GM19324 (cell line): ENCODE measurements around the gene ALKBH2.
"Not testable (repeated sequence)": the region's sequence is repeated elsewhere in the genome, so short reads cannot be mapped to it uniquely, and the experiment has no call there.

ENCODE experiments used
- ATAC-seq: cut with Tn5 transposase; IDR thresholded peaks from one replicate; pipeline ENCODE4 v1.9.1; 2021; ENCODE audit warnings: mild to moderate bottlenecking, moderate library complexity; ENCODE audit not compliant: unreplicated experiment, low FRiP score

Gene ALKBH2

GRCh38 chr12:109074866-109075265, 18.4 kb downstream of the ALKBH2 start:
- ATAC-seq, result no peak

- ATAC-seq, result no peak
Measured at GRCh38 chr12:109069307-109070271, 23.7 kb downstream of the ALKBH2 start.

GRCh38 chr12:109065853-109066193, 27.4 kb downstream of the ALKBH2 start:
- no peak for ATAC-seq

GRCh38 chr12:109065154-109065852, 28.0 kb downstream of the ALKBH2 start:
- ATAC-seq, result no peak

GRCh38 chr12:109064143-109064542, 29.1 kb downstream of the ALKBH2 start:
- ATAC-seq, result no peak

- ATAC-seq, result no peak
Measured at GRCh38 chr12:109058773-109059172, 34.5 kb downstream of the ALKBH2 start.

GRCh38 chr12:109057376-109057775, 35.9 kb downstream of the ALKBH2 start:
- no peak for ATAC-seq

- ATAC-seq, result no peak
Measured at GRCh38 chr12:109056891-109057290, 36.4 kb downstream of the ALKBH2 start.

- no peak for ATAC-seq
Measured at GRCh38 chr12:109054520-109054919, 38.8 kb downstream of the ALKBH2 start.

- not testable (repeated sequence) for ATAC-seq
Measured at GRCh38 chr12:109054124-109054513, 39.2 kb downstream of the ALKBH2 start.

GRCh38 chr12:109053382-109054123, 39.7 kb downstream of the ALKBH2 start:
- ATAC-seq, result no peak

GRCh38 chr12:109052414-109053323, 40.6 kb downstream of the ALKBH2 start, which contains the start of gene USP30:
Gene USP30, plus strand, starts transcription at chr12:109052576. Its CDS starts 103 bp downstream, at chr12:109052679.
- peak; percentile 84 for ATAC-seq

GRCh38 chr12:109052097-109052413, 41.2 kb downstream of the ALKBH2 start:
- ATAC-seq, result no peak

- not testable (repeated sequence) for ATAC-seq
Measured at GRCh38 chr12:109049794-109050193, 43.5 kb downstream of the ALKBH2 start.

GRCh38 chr12:109048706-109049105, 44.6 kb downstream of the ALKBH2 start:
- ATAC-seq, result not testable (repeated sequence)

GRCh38 chr12:109047081-109047805, 46.0 kb downstream of the ALKBH2 start:
- no peak for ATAC-seq

- ATAC-seq, result no peak
Measured at GRCh38 chr12:109044241-109044640, 49.0 kb downstream of the ALKBH2 start.
